Kasumi-1 (cell line): ENCODE data around the gene CHKB.
A peak's percentile ranks its signal among the peaks of the same experiment; 100 is the strongest.
"Not testable (repeated sequence)": the region's sequence is repeated elsewhere in the genome, so short reads cannot be mapped to it uniquely, and the experiment has no call there.

Source experiments
- DNase-seq, 2 experiments: peaks; one replicate each; lab custom pipeline; 2025; lab: John Stamatoyannopoulos, UW

CHKB gene

DNA sequence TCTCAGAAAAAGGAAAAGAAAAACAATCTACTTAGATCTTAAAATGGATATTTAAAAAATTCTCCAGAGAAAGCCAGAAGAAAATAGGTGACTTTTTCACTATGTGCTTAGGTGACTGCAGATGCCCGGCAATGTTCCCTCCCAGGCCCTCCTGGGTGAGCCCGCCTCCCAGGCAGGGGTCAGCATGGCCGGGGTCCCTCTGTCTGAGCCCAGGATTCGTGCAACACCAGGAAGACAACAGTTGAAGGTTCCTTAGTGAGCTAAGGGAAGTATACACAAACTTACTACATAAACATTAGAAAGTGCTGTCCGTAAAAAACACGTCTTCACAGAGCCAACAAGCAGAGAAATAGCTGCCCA is 29.5 kb upstream of the CHKB start:
- DNase-seq: no peak

DNA sequence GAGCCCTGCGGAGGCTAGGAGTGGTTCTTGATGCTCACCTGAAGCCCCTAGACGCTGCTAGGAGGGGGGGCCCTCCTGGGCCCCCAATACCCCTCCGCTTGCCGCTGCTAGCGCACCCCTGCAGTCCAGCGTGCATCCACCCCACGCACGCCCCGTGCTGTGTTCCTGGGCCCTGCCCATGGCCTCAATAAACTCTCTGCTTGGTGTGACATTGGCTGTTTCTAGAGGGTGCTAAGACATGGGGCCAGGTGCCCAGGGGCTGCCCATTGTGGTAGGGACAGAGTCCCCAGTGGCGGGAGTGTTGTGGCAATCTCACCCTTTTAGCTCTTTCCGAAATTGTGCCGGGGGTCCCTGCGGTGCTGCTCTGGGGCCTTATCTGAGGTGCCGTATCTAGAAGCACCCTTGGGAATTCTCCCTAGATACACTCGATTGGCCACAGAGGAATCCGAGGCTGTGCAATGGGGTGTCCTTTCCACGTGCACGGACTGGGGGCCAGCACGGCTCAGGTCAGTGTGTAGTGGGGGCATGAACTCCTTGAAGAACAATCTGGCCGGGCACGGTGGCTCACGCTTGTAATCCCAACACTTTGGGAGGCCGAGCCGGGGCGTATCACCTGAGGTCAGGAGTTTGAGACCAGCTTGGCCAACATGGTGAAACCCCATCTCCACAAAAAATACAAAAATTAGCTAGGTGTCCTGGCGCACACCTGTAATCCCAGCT is 28.9 kb upstream of the CHKB start:
- no peak for DNase-seq

DNA sequence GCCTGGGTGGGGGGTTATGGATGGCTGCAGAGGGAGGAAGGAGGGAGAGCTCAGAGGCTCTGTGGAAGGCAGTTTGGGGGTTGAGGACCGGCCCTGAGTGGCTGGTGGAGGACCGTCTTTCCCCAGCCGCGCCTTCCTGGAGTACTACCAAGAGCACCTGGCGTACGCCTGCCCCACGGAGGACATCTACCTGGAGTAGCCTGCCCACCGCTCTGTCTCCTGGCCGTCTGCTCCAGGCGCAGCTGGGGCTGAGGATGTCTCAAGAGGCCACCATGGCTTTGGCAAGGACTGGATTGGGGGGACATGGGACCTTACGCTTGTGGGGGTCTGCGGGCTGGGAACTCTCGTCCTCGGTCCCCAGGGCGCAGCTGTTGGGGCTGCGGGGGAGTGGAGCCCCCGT is 27.9 kb upstream of the CHKB start:
- no peak for DNase-seq

DNA sequence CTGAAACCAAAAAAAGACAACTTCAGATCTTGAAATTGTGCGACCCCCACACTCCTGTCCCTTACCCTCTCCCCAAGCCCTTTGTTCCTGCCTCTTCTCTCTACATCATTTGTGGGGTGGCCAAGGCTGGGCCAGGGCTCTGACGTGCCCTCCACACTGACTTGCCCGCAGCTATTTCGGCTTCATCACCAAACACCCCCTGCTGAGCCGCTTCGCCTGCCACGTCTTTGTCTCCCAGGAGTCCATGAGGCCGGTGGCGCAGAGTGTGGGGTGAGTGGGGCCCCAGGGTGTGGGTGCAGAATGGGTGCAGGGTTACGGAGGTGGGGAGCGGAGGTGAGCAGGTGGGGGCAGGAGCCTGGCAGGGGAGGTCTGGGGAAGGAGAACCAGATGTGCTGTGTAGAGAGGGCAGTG is 27.4 kb upstream of the CHKB start:
- DNase-seq: no peak

DNA sequence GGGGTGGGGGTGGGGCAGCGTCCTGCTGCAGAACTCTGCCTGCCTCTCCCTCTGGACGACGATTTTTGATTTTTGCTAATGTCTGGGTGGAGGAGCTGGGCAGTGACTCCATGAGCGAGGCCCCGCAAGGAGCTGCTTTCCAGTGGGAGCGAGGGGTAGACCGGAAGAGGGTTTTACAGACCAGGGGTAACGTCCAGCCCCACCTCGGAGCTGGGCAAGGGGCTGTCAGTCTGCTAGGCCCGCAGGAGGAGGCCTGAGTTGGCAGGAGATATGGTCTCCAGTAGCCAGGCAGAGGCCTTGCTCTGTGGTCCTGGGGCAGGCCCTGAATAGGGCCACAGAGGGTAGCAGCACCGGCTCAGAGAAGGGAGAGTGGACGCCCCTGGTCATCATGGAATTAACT is 26.9 kb upstream of the CHKB start:
- DNase-seq: no peak

DNA sequence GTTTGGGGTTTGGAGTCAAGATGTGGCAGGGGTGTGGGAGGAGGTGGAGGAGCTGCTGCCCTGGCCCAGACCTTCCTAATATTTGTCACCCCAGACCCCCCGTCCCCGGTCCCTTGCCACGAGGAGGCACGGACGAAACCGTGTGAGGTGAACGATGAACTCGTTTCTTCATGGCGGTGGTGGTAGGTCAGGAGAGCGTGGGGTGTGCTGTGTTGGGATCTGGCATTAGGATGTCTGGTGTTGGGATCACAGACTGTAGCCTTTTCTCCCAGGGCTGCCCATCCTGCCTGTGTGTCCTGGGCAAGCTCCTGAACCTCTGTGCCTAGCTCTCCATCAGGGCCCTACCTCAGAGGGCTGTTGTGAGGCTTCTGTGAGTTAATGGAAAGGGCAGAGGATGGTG is 26.3 kb upstream of the CHKB start:
- DNase-seq: no peak

DNA sequence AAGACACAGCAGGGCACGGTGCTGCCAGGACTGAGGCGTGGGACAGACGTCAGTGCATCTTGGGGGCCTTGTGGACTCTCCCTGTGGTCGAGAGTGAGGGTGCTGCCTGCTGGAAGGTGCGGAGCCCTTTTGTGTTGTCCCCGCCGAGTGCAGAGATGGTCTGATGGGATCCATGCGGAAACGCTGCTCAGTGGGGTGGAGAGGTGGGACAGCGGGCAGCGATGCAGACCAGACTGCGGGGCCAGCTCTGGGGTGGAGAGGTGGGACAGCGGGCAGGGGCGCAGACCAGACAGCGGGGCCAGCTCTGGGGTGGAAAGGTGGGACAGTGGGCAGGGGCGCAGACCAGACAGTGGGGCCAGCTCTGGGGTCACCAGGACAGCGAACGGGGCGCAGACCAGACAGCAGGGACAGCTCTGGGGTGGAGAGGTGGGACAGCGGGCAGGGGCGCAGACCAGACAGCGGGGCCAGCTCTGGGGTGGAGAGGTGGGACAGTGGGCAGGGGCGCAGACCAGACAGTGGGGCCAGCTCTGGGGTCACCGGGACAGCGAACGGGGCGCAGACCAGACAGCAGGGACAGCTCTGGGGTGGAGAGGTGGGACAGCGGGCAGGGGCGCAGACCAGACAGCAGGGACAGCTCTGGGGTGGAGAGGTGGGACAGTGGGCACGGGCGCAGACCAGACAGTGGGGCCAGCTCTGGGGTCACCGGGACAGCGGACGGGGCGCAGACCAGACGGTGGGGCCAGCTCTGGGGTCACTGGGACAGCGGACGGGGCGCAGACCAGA is 25.6 kb upstream of the CHKB start:
- not testable (repeated sequence) for DNase-seq

DNA sequence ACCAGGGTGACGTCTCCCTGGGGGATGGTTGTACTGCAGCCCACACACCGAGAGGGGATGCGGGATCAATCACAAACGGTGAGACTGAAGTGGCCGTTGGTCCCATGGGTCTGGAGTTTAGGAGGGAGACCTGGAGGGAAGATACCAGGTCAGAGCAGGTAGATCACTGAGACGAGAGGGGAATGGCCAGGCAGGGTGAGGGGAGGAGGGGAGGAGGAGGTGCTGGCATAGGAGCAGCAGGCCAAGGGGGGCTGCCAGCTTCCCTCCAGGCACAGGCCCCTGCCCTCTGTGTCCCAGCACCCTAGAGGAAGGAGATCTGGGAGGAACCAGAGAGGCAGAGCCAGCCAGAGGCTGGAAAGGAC is 25.0 kb upstream of the CHKB start:
- no peak for DNase-seq

DNA sequence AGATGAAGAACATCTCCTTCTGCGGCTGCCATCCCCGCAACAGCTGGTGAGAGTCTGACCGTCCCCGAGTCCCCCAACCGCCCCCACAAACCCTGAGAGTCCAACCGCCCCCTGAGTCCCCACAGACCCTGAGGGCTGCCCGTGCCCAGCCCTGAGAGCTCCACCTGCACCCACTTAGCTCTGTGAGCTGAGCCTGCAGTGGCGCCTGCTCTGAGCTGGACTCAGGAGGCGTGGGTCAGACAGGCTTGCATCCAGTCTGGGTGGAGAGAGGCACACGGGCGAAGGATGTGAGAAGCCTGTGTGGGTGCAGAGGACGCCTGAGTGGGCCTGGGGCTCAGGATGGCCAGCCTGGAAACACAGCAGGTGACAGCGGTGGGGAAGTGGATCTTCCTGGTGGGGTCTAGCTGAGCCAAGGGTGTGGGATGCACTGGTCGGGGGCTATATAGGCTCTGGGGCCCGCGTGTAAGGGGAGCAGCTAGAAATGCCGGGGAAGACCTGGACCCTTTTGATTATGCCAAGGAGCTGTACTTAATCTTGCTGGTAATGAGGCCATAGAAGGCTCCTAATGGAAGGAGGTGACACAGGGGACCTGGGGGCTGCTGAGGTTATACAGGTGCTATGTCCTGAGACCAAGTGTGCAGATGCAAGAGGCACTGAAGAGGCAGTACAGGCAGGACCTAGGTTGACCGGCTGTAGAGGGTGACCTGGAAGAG is 24.5 kb upstream of the CHKB start:
- no peak for DNase-seq

DNA sequence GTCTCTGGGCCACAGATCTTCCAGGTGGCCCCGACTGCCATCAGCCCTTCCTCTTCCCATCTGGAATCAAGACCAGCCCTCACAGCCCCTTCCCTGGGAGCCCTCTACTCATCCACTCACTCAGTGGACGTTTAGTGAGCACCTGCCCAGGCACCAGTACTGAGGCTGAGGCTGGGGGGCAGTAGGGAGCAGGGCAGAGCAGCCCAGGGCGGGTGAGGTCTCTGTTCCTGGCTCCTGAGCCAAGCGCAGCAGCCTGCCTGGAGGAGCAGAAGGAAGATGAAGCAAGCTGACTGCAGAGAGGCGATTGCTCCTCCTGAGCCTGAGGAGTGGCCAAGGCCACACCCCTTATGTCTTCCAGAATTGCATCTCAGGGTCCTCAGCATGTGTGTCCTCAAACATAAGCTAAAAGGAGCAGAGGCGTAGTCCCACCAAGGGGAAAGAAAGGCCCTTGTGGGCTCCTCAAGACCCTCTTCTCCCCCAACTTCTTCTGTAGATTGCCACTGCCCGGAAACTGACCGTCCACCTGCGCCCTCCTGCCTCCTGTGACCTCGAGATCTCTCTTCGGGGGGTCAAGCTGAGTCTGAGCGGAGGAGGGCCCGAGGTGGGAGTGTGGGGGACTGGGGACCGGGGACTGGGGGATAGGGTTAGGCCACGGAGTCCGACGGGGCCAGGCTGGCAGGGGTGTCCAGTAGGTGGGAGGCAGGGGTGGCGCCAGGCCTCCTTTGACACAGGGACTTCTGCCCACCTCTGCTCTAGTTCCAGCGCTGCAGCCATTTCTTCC is 23.7 kb upstream of the CHKB start:
- DNase-seq: no peak

DNA sequence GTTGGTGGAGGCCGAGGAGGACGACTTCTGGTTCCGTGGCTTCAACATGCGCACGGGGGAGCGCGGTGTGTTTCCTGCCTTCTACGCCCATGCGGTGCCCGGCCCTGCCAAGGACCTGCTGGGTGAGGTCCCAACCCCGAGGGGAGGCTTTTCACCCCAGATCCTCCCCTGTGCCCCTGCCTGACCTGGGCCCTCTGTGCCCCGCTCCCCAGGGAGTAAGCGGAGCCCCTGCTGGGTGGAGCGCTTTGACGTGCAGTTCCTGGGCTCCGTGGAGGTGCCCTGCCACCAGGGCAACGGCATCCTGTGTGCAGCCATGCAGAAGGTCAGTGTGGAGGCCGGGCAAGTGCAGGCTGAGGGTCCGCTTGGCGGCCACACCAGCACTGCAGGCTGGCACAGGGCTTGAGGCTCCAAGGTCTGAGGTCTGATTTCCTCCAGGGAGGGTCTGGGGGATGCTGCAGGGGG is 23.0 kb upstream of the CHKB start:
- DNase-seq: no peak

DNA sequence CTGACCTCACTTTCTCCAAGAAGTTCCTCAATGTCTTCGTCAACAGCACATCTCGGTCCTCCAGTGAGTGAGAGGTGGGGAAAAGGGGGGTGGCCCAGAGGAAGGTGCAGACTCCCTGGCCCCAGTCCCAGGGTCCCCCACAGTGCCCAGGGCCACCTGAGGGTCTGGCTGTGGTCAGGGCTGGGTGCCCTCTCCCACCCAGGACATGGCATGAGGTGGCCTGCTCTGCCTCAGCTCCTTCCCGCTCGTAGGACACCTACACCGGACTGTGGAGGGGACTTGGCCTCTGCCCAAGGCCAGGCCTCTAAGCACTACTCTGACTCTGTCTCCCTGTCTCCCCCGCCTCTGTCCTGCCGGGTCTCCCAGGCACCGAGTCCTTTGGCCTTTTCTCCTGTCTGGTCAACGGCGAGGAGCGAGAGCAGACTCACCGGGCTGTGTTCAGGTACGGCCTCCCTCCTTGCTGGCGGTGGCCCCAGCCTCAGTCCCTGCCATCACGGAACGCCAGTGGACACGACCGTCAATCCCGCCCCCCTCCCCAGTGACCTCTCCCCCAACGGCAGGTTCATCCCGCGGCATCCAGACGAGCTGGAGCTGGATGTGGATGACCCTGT is 22.5 kb upstream of the CHKB start:
- DNase-seq: no peak

DNA sequence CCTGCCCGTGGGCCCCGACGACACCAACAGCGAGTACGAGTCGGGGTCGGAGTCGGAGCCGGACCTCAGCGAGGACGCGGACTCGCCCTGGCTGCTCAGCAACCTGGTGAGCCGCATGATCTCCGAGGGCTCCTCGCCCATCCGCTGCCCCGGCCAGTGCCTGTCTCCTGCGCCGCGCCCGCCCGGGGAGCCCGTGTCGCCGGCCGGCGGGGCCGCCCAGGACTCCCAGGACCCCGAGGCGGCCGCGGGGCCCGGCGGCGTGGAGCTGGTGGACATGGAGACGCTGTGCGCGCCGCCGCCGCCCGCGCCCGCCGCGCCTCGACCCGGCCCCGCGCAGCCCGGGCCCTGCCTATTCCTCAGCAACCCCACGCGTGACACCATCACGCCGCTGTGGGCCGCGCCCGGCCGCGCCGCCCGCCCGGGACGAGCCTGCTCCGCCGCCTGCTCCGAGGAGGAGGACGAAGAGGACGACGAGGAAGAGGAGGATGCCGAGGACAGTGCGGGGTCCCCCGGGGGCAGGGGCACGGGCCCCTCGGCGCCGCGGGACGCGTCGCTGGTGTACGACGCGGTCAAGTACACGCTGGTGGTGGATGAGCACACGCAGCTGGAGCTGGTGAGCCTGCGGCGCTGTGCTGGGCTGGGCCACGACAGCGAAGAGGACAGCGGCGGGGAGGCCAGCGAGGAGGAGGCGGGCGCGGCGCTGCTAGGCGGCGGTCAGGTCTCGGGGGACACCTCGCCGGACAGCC is 21.8 kb upstream of the CHKB start:
- no peak for DNase-seq

DNA sequence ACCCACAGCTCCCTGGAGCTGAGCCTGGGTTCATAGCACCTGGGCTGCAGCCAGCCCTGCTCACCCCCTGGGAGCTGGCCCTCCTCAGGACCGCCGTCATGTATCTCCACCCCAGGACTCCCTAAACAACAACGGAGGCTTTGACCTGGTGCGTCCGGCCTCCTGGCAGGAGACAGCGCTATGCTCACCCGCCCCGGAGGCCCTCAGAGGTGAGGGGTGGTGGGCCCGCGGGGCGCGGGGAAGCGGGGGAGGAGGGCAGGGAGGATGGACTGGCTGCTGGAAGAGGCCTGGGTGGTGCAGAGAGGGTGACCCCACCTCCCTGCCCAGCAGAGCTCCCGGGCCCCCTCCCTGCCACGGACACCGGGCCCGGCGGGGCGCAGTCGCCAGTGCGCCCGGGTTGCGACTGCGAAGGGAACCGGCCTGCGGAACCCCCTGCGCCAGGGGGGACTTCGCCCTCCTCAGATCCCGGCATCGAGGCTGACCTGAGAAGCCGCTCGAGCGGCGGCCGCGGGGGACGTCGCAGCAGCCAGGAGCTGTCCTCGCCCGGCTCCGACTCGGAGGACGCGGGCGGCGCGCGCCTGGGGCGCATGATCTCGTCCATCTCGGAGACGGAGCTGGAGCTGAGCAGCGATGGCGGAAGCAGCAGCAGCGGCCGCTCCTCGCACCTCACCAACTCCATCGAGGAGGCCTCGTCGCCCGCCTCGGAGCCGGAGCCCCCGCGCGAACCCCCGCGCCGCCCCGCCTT is 21.0 kb upstream of the CHKB start:
- DNase-seq: no peak

DNA sequence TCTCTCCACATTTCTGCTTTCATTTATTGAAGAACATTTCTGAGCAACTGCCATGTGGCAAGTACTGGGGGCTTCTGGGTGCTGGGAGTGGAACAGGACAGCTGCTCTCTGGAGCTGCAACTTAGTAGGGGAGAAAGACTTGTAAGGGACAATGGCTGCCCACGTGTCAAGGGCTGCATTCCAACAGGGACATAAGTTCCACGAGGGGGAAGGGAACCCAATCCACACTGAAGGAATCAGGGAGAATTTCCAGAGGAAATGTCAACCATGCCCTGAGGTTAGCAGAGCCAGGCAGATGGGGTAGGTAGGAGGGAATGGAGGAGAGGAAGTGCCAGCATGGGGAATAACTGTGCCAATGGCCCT is 19.7 kb upstream of the CHKB start:
- DNase-seq: no peak

DNA sequence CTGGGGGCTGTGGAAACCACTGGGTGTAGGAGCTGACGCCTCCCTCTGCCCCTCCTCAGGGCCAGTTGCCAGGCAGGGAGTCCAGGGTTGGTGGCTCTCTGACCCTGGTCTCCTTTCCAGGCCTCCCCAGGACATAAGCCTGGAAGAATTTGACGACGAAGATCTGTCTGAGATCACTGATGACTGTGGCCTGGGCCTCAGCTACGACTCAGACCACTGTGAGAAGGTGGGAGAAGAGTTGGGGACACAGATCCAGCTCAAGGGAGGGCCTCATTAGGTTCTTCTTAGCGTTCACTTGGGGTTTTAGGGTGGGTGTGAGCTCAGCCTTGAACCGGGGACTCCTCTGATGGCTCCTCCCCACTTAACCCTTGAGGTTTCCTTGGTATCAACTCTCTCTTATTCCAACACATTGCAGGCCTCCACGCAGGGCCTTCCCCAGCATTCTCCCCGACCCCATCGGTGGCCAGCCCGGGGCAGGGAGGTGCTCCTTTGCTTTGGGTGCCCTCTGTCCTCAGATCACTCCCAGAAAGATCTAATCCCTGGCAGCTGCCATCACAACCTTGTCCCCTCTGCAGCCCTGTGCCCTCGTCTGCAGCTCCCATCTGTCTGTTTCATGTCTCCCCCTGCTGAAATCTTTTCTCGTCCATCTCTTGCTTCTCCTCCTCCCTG is 19.2 kb upstream of the CHKB start:
- no peak for DNase-seq

DNA sequence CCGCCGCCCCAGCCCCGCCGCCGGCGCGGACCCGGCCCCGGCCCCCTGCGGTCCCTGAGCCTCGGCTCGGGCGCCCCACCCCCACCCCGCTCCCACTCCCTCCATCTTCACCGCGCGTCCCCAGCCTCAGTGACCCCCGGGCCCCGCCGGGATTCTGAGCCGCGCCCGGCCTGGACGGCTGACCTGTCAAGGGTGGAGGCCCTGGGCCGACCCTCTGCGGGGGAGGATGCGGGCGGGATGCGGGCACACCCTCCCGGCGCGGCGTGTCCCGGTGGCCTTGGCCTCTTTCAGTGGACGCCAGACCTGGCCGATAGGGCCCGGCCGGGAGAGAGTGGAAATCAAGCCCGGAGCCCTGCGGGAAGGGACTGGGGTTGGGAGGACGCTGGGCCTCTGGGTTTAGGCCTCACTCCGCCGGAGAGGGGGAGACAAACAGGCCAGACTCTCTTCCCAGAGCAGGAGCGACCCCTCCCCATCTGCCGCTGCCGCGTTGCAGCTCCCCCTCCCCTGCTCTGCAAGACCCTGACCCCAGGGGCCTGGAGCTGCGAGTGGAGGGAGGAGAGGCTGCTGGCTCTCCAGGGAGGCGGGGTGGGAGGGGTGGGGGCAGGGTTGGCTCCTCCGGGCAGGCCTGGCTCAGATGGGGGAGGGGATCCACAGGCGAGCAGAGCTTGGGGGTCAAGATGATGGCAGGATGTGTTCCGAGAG is 18.5 kb upstream of the CHKB start:
- DNase-seq: no peak

DNA sequence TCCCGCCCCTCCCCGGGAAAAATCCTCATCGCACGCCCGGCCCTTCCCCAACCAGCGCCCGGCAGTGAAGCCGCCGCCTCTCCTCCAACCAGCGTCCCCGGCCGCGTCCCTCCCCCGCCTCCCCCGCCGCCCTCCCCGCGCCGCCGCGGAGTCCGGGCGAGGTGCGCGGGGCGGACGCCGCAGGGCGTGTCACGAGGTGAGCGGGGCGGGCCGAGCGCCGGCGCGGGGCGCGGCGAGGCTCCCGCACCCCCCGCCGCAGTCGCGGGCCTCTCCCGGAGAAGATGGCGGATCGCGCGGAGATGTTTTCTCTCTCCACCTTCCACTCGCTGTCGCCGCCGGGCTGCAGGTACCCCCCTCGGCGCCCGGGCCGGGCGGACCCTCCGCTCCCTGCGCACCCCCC is 17.9 kb upstream of the CHKB start, which contains the start of gene MAPK8IP2:
Gene MAPK8IP2, plus strand, starts transcription at position 256 of the 400 bp plus-strand sequence. Its CDS starts 26 bp downstream, at position 282.
- no peak for DNase-seq

DNA sequence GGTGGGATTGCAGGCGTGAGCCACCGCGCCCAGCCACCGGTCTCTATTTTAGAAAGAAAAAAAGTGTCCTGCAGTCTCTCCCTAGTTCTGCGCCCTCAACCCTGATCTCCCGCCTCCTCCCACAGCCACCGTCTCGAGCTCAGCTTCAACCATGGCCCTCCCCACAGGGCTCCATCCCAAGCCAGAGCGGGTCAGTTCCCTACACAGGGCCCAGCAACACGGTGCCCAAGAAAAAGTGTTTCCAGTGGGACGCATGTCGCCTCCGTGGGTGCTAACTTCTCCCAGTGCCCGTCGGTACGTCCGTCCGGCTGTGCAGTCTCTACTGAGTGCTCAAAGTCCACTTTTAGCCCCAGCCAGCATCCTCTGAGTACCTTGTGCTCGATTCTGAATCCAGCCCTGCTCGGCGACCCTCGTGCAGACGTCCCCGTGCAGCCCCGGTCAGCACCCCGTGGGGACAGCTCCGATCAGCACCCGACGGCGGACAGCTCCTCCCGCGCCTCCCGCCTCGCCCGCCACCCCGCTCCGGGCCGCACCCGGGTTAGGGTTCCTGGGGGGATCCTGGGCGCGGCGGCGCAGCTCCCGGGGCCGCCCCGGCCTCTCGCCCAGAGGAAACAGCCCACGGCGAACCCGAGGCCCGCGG is 17.3 kb upstream of the CHKB start:
- peak; percentile 31 to 46 for DNase-seq
